GM12891 (cell line): ENCODE results near the gene DCP2.

Source experiments
- DNase-seq: peaks from one replicate; pipeline ENCODE4 v3.0.0; 2011; ENCODE audit warnings: low spot score; ENCODE audit not compliant: insufficient read length
- FAIRE-seq: peaks from 2 replicates; lab custom pipeline; 2011; peaks lifted over from hg19 to GRCh38; lab: Jason Lieb, UNC
- PAX5 ChIP-seq: IDR thresholded peaks from 2 replicates; pipeline ENCODE4 v1.6.1; 2011; ENCODE audit warnings: low read length, moderate library complexity, mild to moderate bottlenecking; ENCODE audit not compliant: insufficient read depth, severe bottlenecking
- POLR2A ChIP-seq: IDR thresholded peaks from 2 replicates; pipeline ENCODE4 v1.6.1; 2011; ENCODE audit warnings: low read depth, low read length, control low read depth
- POLR2AphosphoS5 ChIP-seq: IDR thresholded peaks from 2 replicates; pipeline ENCODE4 v1.6.1; 2011; ENCODE audit warnings: low read depth, low read length, control low read depth
- POU2F2 ChIP-seq: IDR thresholded peaks from 2 replicates; pipeline ENCODE4 v1.6.1; 2011; ENCODE audit warnings: low read depth, mild to moderate bottlenecking, control low read depth, low read length, moderate library complexity
- SPI1 ChIP-seq: IDR thresholded peaks from 2 replicates; pipeline ENCODE4 v1.6.1; 2011; ENCODE audit warnings: low read depth, low read length, control low read depth
- TAF1 ChIP-seq: IDR thresholded peaks from 2 replicates; pipeline ENCODE4 v1.6.1; 2011; ENCODE audit warnings: low read depth, low read length, control low read depth

DCP2 gene

GRCh38 chr5:113031557-113031956 is 55.0 kb downstream of the DCP2 start:
- FAIRE-seq (no peak), DNase-seq (no peak)
- no peak for TF ChIP-seq SPI1
- TF ChIP-seq POU2F2, result no peak
- no peak for TF ChIP-seq TAF1
- TF ChIP-seq POLR2A, result no peak
- no peak for TF ChIP-seq POLR2AphosphoS5
- no peak for TF ChIP-seq PAX5

GRCh38 chr5:113034182-113034773 is 57.7 kb downstream of the DCP2 start:
- TF ChIP-seq POLR2A (no peak), POLR2AphosphoS5 (no peak)
- DNase-seq (no peak), FAIRE-seq (no peak)

GRCh38 chr5:113035096-113035495 is 58.5 kb downstream of the DCP2 start:
- no peak for DNase-seq
- TF ChIP-seq POU2F2, result no peak
- no peak for TF ChIP-seq TAF1
- TF ChIP-seq POLR2AphosphoS5, result no peak
- no peak for TF ChIP-seq SPI1
- no peak for FAIRE-seq

- TF ChIP-seq TAF1 (no peak), PAX5 (no peak), POLR2A (no peak), SPI1 (no peak), POLR2AphosphoS5 (no peak), POU2F2 (no peak)
- FAIRE-seq (no peak), DNase-seq (no peak)
These were observed 59.7 kb downstream of the DCP2 start for GRCh38 chr5:113036321-113036720.

GRCh38 chr5:113036826-113037225 is 60.2 kb downstream of the DCP2 start:
- no peak for TF ChIP-seq PAX5
- no peak for TF ChIP-seq POLR2AphosphoS5
- TF ChIP-seq TAF1, result no peak
- TF ChIP-seq POU2F2, result no peak
- TF ChIP-seq POLR2A, result no peak
- no peak for TF ChIP-seq SPI1
- no peak for DNase-seq
- FAIRE-seq, result no peak

GRCh38 chr5:113038136-113038535 is 61.5 kb downstream of the DCP2 start:
- TF ChIP-seq POLR2AphosphoS5 (no peak), POLR2A (no peak), PAX5 (no peak), TAF1 (no peak), SPI1 (no peak), POU2F2 (no peak)
- FAIRE-seq (no peak), DNase-seq (no peak)

GRCh38 chr5:113038714-113039113 is 62.1 kb downstream of the DCP2 start:
- FAIRE-seq, result no peak
- DNase-seq, result no peak
- no peak for TF ChIP-seq POLR2A

- TF ChIP-seq POU2F2 (no peak), POLR2A (no peak), POLR2AphosphoS5 (no peak), SPI1 (no peak), PAX5 (no peak), TAF1 (no peak)
- FAIRE-seq (no peak), DNase-seq (no peak)
These were observed 62.8 kb downstream of the DCP2 start for GRCh38 chr5:113039229-113039933.

GRCh38 chr5:113039934-113040285 is 63.3 kb downstream of the DCP2 start:
- FAIRE-seq (no peak), DNase-seq (no peak)
- no peak for TF ChIP-seq POLR2AphosphoS5

GRCh38 chr5:113040672-113041260 is 64.2 kb downstream of the DCP2 start:
- TF ChIP-seq PAX5, result no peak
- TF ChIP-seq POU2F2, result no peak
- no peak for TF ChIP-seq TAF1
- no peak for TF ChIP-seq POLR2A
- TF ChIP-seq SPI1, result no peak
- TF ChIP-seq POLR2AphosphoS5, result no peak
- DNase-seq, result no peak
- no peak for FAIRE-seq
